Glutamatergic neuron (in vitro differentiated cells): Measurements from ENCODE around the gene THSD4. TPM values are rescaled to one million over a fixed set of nuclear protein-coding genes. Genes with fewer than 3 reads are reported as not detected.

Experiments
- DNase-seq: peaks from one replicate; pipeline ENCODE4 v3.0.0; 2022
- H3K27ac Mint-ChIP-seq: one replicate; pipeline ENCODE4 v1.8.0; 2020; ENCODE audit warnings: mild to moderate bottlenecking, mixed read lengths, inconsistent platforms; ENCODE audit not compliant: unreplicated experiment
- H3K27me3 Mint-ChIP-seq: one replicate; pipeline ENCODE4 v1.8.0; 2020; ENCODE audit warnings: mild to moderate bottlenecking, moderate library complexity, mixed read lengths, inconsistent platforms; ENCODE audit not compliant: unreplicated experiment
- H3K36me3 Mint-ChIP-seq: one replicate; pipeline ENCODE4 v1.8.0; 2020; ENCODE audit warnings: mild to moderate bottlenecking, mixed read lengths, inconsistent platforms; ENCODE audit not compliant: unreplicated experiment
- H3K4me1 Mint-ChIP-seq: one replicate; pipeline ENCODE4 v1.8.0; 2020; ENCODE audit warnings: mild to moderate bottlenecking, low read depth, mixed read lengths, inconsistent platforms; ENCODE audit not compliant: unreplicated experiment
- H3K4me3 Mint-ChIP-seq: one replicate; pipeline ENCODE4 v1.8.0; 2020; ENCODE audit warnings: mild to moderate bottlenecking, mixed read lengths, inconsistent platforms; ENCODE audit not compliant: unreplicated experiment
- H3K9me3 Mint-ChIP-seq: one replicate; pipeline ENCODE4 v1.8.0; 2020; ENCODE audit warnings: mild to moderate bottlenecking, moderate library complexity, mixed read lengths, inconsistent platforms; ENCODE audit not compliant: unreplicated experiment
- CTCF ChIP-seq: fragments of 200-600 bp; sonication (generic); IDR thresholded peaks from one replicate; pipeline ENCODE4 v1.5.0; 2021; ENCODE audit not compliant: partially characterized antibody, unreplicated experiment
- total RNA-seq: library from RNA; stranded (reverse); fragmentation: NEBNext Ultra II Directional; extraction: Animal tissue kit (Norgen Biotek cat#: 25700); gene quantifications from one replicate; pipeline ENCODE4 v1.2.1, GENCODE V29; 2021; ENCODE audit not compliant: unreplicated experiment

Gene THSD4
- total RNA-seq, 1 donor from 2014 or later, result 12.3 TPM

GRCh38 chr15:71115567-71116351, 488 bp downstream of the THSD4 start:
- Mint-ChIP-seq H3K27me3 (peaks cover 6% of the 10 kb centered on the region), H3K36me3 (no peaks in the 10 kb centered on the region), H3K27ac (no peak overlapping the region), H3K4me3 (peak overlapping the region; percentile 83), H3K4me1 (peaks cover 7% of the 10 kb centered on the region), H3K9me3 (peaks cover 3% of the 10 kb centered on the region)
- DNase-seq, result peak; percentile 54
- no peak for TF ChIP-seq CTCF

- H3K4me1 Mint-ChIP-seq, result peaks cover 8% of the 10 kb centered on the region
Observed at GRCh38 chr15:71116366-71116765, 1.1 kb downstream of the THSD4 start.

GRCh38 chr15:71116942-71117341, 1.7 kb downstream of the THSD4 start:
- H3K4me1 Mint-ChIP-seq, result peaks cover 5% of the 10 kb centered on the region
- no peak overlapping the region for H3K27ac Mint-ChIP-seq
- peaks cover 10% of the 10 kb centered on the region for H3K27me3 Mint-ChIP-seq
- H3K36me3 Mint-ChIP-seq, result no peaks in the 10 kb centered on the region
- H3K4me3 Mint-ChIP-seq, result peak overlapping the region; percentile 83
- peaks cover 3% of the 10 kb centered on the region for H3K9me3 Mint-ChIP-seq
- no peak for TF ChIP-seq CTCF
- no peak for DNase-seq

More at GRCh38 chr15:71116366-71116765, 1.1 kb downstream of the THSD4 start:
- TF ChIP-seq CTCF, result no peak
- Mint-ChIP-seq H3K36me3 (no peaks in the 10 kb centered on the region), H3K27me3 (peaks cover 8% of the 10 kb centered on the region), H3K4me3 (peak overlapping the region; percentile 83), H3K27ac (no peak overlapping the region), H3K9me3 (peaks cover 3% of the 10 kb centered on the region)
- no peak for DNase-seq

GRCh38 chr15:71117714-71118305, 2.5 kb downstream of the THSD4 start:
- TF ChIP-seq CTCF, result no peak
- Mint-ChIP-seq H3K9me3 (peaks cover 3% of the 10 kb centered on the region), H3K4me3 (no peak overlapping the region), H3K36me3 (no peaks in the 10 kb centered on the region), H3K27me3 (peaks cover 10% of the 10 kb centered on the region), H3K27ac (no peak overlapping the region), H3K4me1 (peaks cover 3% of the 10 kb centered on the region)
- no peak for DNase-seq

- peaks cover 3% of the 10 kb centered on the region for H3K9me3 Mint-ChIP-seq
- TF ChIP-seq CTCF, result no peak
- no peak overlapping the region for H3K4me3 Mint-ChIP-seq
- no peaks in the 10 kb centered on the region for H3K36me3 Mint-ChIP-seq
- peaks cover 10% of the 10 kb centered on the region for H3K27me3 Mint-ChIP-seq
- no peak for DNase-seq
- H3K4me1 Mint-ChIP-seq, result peaks cover 3% of the 10 kb centered on the region
- no peak overlapping the region for H3K27ac Mint-ChIP-seq
Observed at GRCh38 chr15:71118345-71118744, 3.1 kb downstream of the THSD4 start.
